RWPE2 (cell line): ENCODE data around the gene ZFHX3.
A peak's percentile ranks its signal among the peaks of the same experiment; 100 is the strongest.

Experiments used
- ATAC-seq: fragments of 200-7000 bp; cut with Tn5 transposase; 3 replicates; pipeline ENCODE4 v1.9.1; 2021; ENCODE audit warnings: low read depth
- DNase-seq: peaks from one replicate; pipeline ENCODE4 v3.0.0-alpha.2; 2020; ENCODE audit warnings: low spot score
- H3K27ac ChIP-seq: fragments of 450-650 bp; 2 replicates; pipeline ENCODE4 v1.5.1; 2017; ENCODE audit warnings: mild to moderate bottlenecking; ENCODE audit not compliant: poor library complexity, severe bottlenecking
- H3K27me3 ChIP-seq: fragments of 250-450 bp; sonication (Bioruptor Pico); 2 replicates; pipeline ENCODE4 v1.5.1; 2021; ENCODE audit warnings: mild to moderate bottlenecking, moderate library complexity; ENCODE audit not compliant: insufficient read depth, poor library complexity, severe bottlenecking
- H3K36me3 ChIP-seq: fragments of 250-450 bp; sonication (Bioruptor Pico); 2 replicates; pipeline ENCODE4 v1.5.1; 2020; ENCODE audit warnings: low read depth, mild to moderate bottlenecking, moderate library complexity
- H3K4me1 ChIP-seq: fragments of 250-450 bp; sonication (Bioruptor Pico); 2 replicates; pipeline ENCODE4 v1.5.1; 2021; ENCODE audit warnings: mild to moderate bottlenecking, moderate library complexity; ENCODE audit not compliant: insufficient read depth, poor library complexity, severe bottlenecking
- H3K4me3 ChIP-seq: fragments of 250-450 bp; sonication (Bioruptor Pico); 2 replicates; pipeline ENCODE4 v1.5.1; 2021; ENCODE audit warnings: mild to moderate bottlenecking, moderate library complexity; ENCODE audit not compliant: severe bottlenecking
- H3K9me3 ChIP-seq: fragments of 250-450 bp; sonication (Bioruptor Pico); 2 replicates; pipeline ENCODE4 v1.5.1; 2021; ENCODE audit warnings: mild to moderate bottlenecking, moderate library complexity; ENCODE audit not compliant: severe bottlenecking
- CTCF ChIP-seq: fragments of 450-650 bp; IDR thresholded peaks from one replicate; pipeline ENCODE4 v1.5.1; 2017; ENCODE audit warnings: mild to moderate bottlenecking, moderate library complexity; ENCODE audit not compliant: poor library complexity, severe bottlenecking

The ZFHX3 gene

GRCh38 chr16:72856797-72857196, 191.1 kb downstream of the ZFHX3 start:
- Histone ChIP-seq H3K9me3 (no peaks in the 10 kb centered on the region), H3K4me3 (no peak overlapping the region), H3K36me3 (no peaks in the 10 kb centered on the region), H3K27ac (no peak overlapping the region), H3K27me3 (no peaks in the 10 kb centered on the region), H3K4me1 (no peaks in the 10 kb centered on the region)
- DNase-seq (no peak), ATAC-seq (no peak)
- peak; percentile 12 for TF ChIP-seq CTCF

DNA sequence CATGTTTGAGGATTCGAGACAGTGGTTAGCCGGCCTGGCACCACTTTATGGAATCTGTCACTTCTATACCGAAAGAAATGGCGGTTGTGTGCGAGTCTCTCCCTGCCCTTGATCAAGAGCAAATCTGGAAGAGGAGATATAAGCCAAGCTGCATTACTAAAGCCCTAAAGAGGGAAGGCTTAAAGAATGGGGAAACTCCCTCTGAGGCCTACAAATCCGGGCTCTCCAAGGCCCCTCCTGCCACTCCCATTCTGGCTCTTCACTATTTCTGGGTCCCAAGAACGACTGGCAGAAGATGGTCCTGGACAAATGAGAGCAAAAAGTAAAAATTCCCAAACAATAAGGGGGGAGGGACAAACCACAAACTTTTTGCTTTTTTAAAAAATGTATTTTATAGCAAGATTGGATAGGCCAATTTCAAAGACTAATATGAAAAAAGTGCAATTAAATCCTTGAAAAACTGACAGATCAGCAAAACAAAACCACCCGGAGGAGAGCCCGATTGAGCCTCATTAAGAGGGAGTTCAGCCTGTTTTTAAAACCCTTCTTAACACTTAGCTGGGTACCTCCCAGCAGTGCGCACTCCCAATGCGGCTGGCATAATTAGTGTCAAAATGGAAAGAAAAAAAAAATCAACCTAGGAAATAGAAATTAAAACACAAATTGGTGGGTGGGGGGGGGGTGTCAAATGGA, 193.5 kb downstream of the ZFHX3 start:
- H3K27me3 ChIP-seq, result no peaks in the 10 kb centered on the region
- peaks cover 1% of the 10 kb centered on the region for H3K4me1 ChIP-seq
- no peak overlapping the region for H3K4me3 ChIP-seq
- no peaks in the 10 kb centered on the region for H3K9me3 ChIP-seq
- DNase-seq, result no peak
- no peak overlapping the region for H3K27ac ChIP-seq
- TF ChIP-seq CTCF, result no peak
- no peak for ATAC-seq
- no peaks in the 10 kb centered on the region for H3K36me3 ChIP-seq

DNA sequence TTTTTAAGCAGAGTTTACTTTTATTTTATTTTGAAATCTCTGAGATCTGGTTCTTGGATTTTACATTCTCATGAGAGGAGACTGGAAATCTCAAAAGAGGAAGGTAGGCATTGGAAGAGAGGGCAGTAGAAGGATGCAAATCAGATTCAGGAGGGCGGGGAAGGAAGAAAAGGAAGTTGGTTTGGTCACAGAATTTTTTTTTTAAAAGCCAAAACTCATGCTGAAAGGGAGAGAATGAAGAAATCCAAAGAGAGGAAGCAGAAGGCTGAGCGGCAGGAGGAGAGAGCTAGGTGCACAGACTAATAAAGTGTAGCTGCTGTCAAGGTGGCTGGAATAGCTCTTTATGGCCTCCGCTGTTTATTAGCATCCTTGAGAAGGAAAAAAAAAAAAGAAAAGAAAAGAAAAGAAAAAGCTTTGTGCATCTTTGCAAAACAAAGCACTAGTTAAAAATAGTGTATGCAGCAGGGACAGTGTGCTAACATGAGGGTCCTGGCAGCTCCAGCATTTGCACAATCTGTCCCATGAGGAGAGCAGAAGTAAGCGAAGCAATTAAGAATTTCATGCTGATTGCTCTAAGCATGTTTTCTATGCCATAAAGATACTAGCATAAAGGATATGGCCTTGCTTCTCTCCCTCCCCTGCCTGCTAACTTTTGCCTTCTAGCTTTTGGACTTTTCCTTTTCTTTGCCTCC, 194.2 kb downstream of the ZFHX3 start:
- no peaks in the 10 kb centered on the region for H3K9me3 ChIP-seq
- DNase-seq (no peak), ATAC-seq (no peak)
- H3K36me3 ChIP-seq, result no peaks in the 10 kb centered on the region
- peaks cover 8% of the 10 kb centered on the region for H3K4me1 ChIP-seq
- TF ChIP-seq CTCF, result no peak
- H3K4me3 ChIP-seq, result no peak overlapping the region
- H3K27ac ChIP-seq, result no peak overlapping the region
- H3K27me3 ChIP-seq, result no peaks in the 10 kb centered on the region

- no peaks in the 10 kb centered on the region for H3K36me3 ChIP-seq
- H3K4me1 ChIP-seq, result peaks cover 10% of the 10 kb centered on the region
- no peaks in the 10 kb centered on the region for H3K27me3 ChIP-seq
- no peak for TF ChIP-seq CTCF
- H3K9me3 ChIP-seq, result no peaks in the 10 kb centered on the region
- DNase-seq (no peak), ATAC-seq (no peak)
- no peak overlapping the region for H3K27ac ChIP-seq
- H3K4me3 ChIP-seq, result no peak overlapping the region
Observed at GRCh38 chr16:72852421-72852820, 195.5 kb downstream of the ZFHX3 start.

DNA sequence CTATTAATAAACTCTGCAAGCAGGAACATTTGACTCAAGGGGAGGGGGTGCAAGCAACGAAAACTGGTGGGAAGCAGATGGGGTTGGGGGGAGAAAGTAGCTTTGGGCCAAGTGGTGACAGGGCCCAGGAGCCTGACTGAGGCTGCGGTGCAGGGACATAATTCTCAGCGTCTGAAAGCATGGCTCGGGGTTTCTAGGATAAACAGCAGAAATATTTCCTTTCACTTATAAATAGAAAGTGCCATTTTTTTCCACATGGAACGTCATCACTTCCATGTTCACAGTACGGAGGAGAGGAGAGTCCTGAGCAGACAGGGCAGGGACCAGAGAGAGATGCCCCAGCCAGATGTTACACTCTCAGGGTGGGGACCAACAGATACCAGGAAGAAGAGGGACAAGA, 197.1 kb downstream of the ZFHX3 start:
- H3K27ac ChIP-seq, result no peak overlapping the region
- no peak for DNase-seq
- no peak for ATAC-seq
- no peaks in the 10 kb centered on the region for H3K27me3 ChIP-seq
- no peak for TF ChIP-seq CTCF
- no peaks in the 10 kb centered on the region for H3K9me3 ChIP-seq
- peaks cover 10% of the 10 kb centered on the region for H3K4me1 ChIP-seq
- no peaks in the 10 kb centered on the region for H3K36me3 ChIP-seq
- H3K4me3 ChIP-seq, result no peak overlapping the region
